Tibial artery (tissue), 4 donors: ENCODE results near the gene SMURF1.

ENCODE experiments used
- DNase-seq, 2 donors: peaks; one replicate each; pipeline ENCODE4 v3.0.0-alpha.2; 2019
- H3K27ac ChIP-seq, 2 donors: fragments of 200-600 bp; sonication (generic) in 1 of 2; 1 replicate in 1 of 2; 2 replicates in 1 of 2; pipeline ENCODE4 v1.5.1; 2018 to 2019; ENCODE audit warnings: mild to moderate bottlenecking in 1 of 2
- H3K27me3 ChIP-seq, 2 donors: fragments of 200-600 bp; sonication (generic) in 1 of 2; one replicate each; pipeline versions ENCODE4 v1.5.1 to v1.6.0; 2016 to 2019
- H3K36me3 ChIP-seq, 3 donors: fragments of 200-600 bp; sonication (generic) in 2 of 3; one replicate each; pipeline ENCODE4 v1.5.1; 2016 to 2019; ENCODE audit warnings: mild to moderate bottlenecking in 2 of 3
- H3K4me1 ChIP-seq, 4 donors: fragments of 200-600 bp; sonication (generic) in 2 of 4; 1 replicate in 3 of 4; 2 replicates in 1 of 4; pipeline ENCODE4 v1.5.1; 2016 to 2019
- H3K4me3 ChIP-seq, 2 donors: fragments of 200-600 bp; sonication (generic) in 1 of 2; 1 replicate in 1 of 2; 2 replicates in 1 of 2; pipeline ENCODE4 v1.5.1; 2018 to 2019; ENCODE audit warnings: mild to moderate bottlenecking in 2 of 2
- H3K9me3 ChIP-seq, 3 donors: fragments of 200-600 bp; sonication (generic) in 1 of 3; one replicate each; pipeline ENCODE4 v1.5.1; 2016 to 2019
- CTCF ChIP-seq, 2 experiments: fragments of 200-600 bp in 1 of 2; fragments of 450-650 bp in 1 of 2; IDR thresholded peaks; one replicate each; pipeline ENCODE4 v1.5.1; 2017 to 2019; ENCODE audit warnings: antibody characterized with exemption in 2 of 2, mild to moderate bottlenecking in 1 of 2, moderate library complexity in 1 of 2
- intact Hi-C: fragments of 100-400 bp; cut with DNase I; formaldehyde crosslinking; loops from one replicate; pipeline ENCODE4 v1.15.0; 2023; ENCODE audit warnings: low total_unique reads

The SMURF1 gene

GRCh38 chr7:99035723-99036545 lies 108.0 kb downstream of the SMURF1 start:
- DNase-seq = peak in 1 of 2 donors; percentile 62
- intact Hi-C loops = loop anchor here (10.0 kb wide), 1 partner anchor 379 kb away; no protein-coding TSS in a partner anchor
- Histone ChIP-seq H3K27ac (peak overlapping the region; percentile 92 to 93), H3K36me3 (peaks cover 66 to 100% (median 84%) of the 10 kb centered on the region in 3 donors), H3K27me3 (no peaks in the 10 kb centered on the region), H3K9me3 (no peaks in the 10 kb centered on the region), H3K4me3 (no peak overlapping the region), H3K4me1 (peaks cover 0 to 77% (median 39%) of the 10 kb centered on the region in 4 donors)
- no peak for TF ChIP-seq CTCF (IDR thresholded peaks at IDR 0.05)

GRCh38 chr7:99034932-99035722 lies 108.8 kb downstream of the SMURF1 start:
- TF ChIP-seq CTCF (IDR thresholded peaks at IDR 0.05) = no peak
- H3K9me3 ChIP-seq = no peaks in the 10 kb centered on the region
- no peaks in the 10 kb centered on the region for H3K27me3 ChIP-seq
- H3K36me3 ChIP-seq = peaks cover 69 to 100% (median 89%) of the 10 kb centered on the region in 3 donors
- intact Hi-C loops = loop anchor here (10.0 kb wide), 1 partner anchor 380 kb away; no protein-coding TSS in a partner anchor
- no peak overlapping the region for H3K4me3 ChIP-seq
- peak in 1 of 2 donors; percentile 62 for DNase-seq
- H3K27ac ChIP-seq = peak overlapping the region; percentile 92 to 93
- H3K4me1 ChIP-seq = peaks cover 0 to 77% (median 42%) of the 10 kb centered on the region in 4 donors

- intact Hi-C loops = loop anchor here (10.0 kb wide), 1 partner anchor 381 kb away; no protein-coding TSS in a partner anchor
- Histone ChIP-seq H3K9me3 (no peaks in the 10 kb centered on the region), H3K27ac (peak overlapping the region; percentile 92 to 93), H3K4me1 (peaks cover 0 to 88% (median 50%) of the 10 kb centered on the region in 4 donors), H3K4me3 (no peak overlapping the region), H3K36me3 (peaks cover 81 to 100% (median 91%) of the 10 kb centered on the region in 3 donors), H3K27me3 (no peaks in the 10 kb centered on the region)
- DNase-seq = no peak
- TF ChIP-seq CTCF (IDR thresholded peaks at IDR 0.05) = no peak
Observed at GRCh38 chr7:99033765-99034164, 110.1 kb downstream of the SMURF1 start.

- intact Hi-C loops = loop anchor here (10.0 kb wide), 1 partner anchor 382 kb away; no protein-coding TSS in a partner anchor
Observed at GRCh38 chr7:99032928-99033327, 111.0 kb downstream of the SMURF1 start.

More at GRCh38 chr7:99032928-99033327, 111.0 kb downstream of the SMURF1 start:
- TF ChIP-seq CTCF (IDR thresholded peaks at IDR 0.05) = no peak
- Histone ChIP-seq H3K4me3 (no peak overlapping the region), H3K36me3 (peaks cover 81 to 100% (median 91%) of the 10 kb centered on the region in 3 donors), H3K27me3 (no peaks in the 10 kb centered on the region), H3K9me3 (no peaks in the 10 kb centered on the region), H3K27ac (peak overlapping the region; percentile 92 to 93), H3K4me1 (peaks cover 0 to 88% (median 50%) of the 10 kb centered on the region in 4 donors)
- no peak for DNase-seq
